ENCODE data around the gene BOLA1. TPM values are rescaled to one million over a fixed set of nuclear protein-coding genes. Genes with fewer than 3 reads are reported as not detected.
"Not testable (repeated sequence)": the region's sequence is repeated elsewhere in the genome, so short reads cannot be mapped to it uniquely, and the experiment has no call there.

The BOLA1 gene
- 10 to 100 TPM; 10.7 to 11.4 TPM for total RNA-seq
- long read RNA-seq, donor 1, partial matches to known transcripts: 0 of 4 reads
- long read RNA-seq, donor 1, other reads (novel, unspliced or antisense): 2 of 4 reads
- long read RNA-seq, donor 2, transcript BOLA1-202 (2 exons, 859 nt): major isoform, 8 of 11 reads
- long read RNA-seq, donor 2, partial matches to known transcripts: 2 of 11 reads
- long read RNA-seq, donor 2, other reads (novel, unspliced or antisense): 1 of 11 reads

GRCh38 chr1:149899460-149900284 lies at the start of gene BOLA1:
Gene BOLA1, plus strand, starts transcription at chr1:149899568. Its CDS starts 492 bp downstream, at chr1:149900060.
- intact Hi-C loops (cut with DNase I): no loop called here
- DNase-seq (ENCODE audit: low spot score): peak; percentile 98

DNA sequence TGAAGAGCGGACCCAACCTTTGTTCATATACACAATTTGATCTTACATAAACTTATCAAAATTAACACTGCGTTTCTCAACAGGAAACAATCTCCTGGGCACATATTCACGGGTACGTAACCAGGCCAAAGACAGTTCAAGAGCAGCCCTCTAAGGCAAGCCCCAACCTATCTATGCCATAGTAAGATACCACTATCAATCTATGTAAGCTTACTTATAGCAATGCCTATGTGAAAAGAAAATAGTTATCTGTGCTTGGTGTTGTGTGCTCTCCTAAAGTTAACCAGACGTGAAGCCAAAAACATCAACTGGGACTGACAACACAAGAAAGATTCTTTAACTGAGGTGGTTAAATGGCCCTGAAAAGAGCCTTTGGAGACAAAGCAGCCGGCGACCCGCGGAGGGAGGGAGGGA lies 49.4 kb upstream of the BOLA1 start:
- intact Hi-C loops (cut with DNase I): no loop called here
- DNase-seq (ENCODE audit: low spot score): no peak

DNA sequence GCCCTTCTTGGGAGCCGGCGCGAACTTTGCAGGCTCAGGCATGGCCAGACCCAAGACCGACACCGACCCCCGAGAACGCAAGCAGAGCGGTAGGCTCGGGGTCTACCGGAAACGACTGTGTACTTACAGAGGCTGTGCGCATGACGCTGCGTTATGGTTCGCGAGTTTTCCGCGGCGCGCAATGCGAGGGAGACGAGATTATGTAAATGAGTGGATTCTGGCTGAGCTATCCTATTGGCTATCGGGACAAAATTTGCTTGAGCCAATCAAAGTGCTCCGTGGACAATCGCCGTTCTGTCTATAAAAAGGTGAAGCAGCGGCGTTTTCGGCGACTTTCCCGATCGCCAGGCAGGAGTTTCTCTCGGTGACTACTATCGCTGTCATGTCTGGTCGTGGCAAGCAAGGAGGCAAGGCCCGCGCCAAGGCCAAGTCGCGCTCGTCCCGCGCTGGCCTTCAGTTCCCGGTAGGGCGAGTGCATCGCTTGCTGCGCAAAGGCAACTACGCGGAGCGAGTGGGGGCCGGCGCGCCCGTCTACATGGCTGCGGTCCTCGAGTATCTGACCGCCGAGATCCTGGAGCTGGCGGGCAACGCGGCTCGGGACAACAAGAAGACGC lies 48.5 kb upstream of the BOLA1 start:
- DNase-seq (ENCODE audit: low spot score); intact Hi-C loops (cut with DNase I): not testable (repeated sequence)

DNA sequence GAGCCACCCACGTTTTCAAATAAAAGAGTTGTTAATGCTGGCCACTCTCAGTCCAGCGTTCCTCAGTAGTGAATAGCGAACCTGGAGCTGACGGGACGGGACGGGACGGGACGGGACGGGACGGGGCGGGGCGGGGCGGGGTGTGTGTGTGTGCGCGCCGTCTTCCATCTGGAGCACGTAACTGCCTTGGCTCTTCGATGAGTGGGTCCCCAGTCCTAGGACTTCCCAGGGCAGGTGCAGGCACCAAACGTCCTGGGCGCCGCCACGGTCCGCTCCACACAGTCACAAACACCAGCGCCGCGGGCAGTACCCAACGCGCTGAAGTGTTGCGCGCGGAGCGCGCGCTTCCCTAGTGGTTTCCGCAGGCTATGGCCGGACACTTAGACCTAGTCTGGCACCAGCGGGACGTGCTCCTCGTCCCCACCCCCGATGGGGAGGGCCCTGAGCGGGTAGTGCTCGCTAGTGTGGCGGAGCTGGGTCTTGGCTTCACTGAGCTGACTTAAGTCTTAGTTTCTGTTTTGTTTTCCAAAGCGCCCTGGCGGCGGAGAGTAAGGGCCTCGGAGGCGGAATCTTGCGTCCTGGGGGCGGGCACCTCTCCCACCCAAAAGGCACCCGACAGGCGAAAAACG lies 47.7 kb upstream of the BOLA1 start:
- intact Hi-C loops (cut with DNase I); DNase-seq (ENCODE audit: low spot score): not testable (repeated sequence)

DNA sequence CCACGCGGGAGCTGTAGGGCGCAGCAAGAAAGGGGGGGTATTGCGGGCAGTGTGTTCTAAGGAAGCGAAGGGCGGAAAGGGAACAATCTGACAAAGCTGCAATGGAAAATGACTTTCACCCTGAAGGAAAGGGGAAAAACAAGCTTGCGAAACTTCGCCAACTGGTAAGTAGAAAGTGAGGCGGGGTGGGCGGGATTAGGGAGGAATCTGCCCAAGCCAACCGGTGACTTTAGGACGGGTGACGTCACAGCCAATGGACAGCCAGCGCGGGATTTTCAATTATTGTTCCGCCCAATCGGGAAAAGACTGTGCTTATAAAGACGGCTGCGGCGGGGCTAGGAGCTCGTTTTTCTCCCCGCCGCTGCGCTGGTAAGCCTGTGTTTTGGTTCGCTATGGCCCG lies 47.1 kb upstream of the BOLA1 start:
- intact Hi-C loops (cut with DNase I); DNase-seq (ENCODE audit: low spot score): not testable (repeated sequence)

DNA sequence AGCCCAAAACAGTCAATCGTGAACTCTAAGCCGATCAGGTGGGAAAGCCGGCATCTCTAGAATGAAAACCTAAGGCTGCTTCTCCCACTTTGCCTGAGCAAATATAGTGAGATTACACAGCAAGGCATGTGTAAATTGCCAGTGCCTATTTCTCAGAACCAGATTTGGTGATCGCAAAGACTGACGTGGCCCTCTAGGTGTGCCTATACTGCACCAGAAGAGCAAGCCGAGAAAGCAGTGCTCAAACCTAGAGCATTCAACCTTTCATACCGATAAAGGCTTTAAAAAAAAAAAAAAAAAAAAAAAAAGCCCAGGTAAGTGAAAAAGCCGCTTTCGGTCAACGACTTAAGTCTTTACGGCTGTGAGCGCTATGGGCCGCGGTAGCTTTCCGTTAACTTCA lies 39.1 kb upstream of the BOLA1 start:
- intact Hi-C loops (cut with DNase I): not testable (repeated sequence)

DNA sequence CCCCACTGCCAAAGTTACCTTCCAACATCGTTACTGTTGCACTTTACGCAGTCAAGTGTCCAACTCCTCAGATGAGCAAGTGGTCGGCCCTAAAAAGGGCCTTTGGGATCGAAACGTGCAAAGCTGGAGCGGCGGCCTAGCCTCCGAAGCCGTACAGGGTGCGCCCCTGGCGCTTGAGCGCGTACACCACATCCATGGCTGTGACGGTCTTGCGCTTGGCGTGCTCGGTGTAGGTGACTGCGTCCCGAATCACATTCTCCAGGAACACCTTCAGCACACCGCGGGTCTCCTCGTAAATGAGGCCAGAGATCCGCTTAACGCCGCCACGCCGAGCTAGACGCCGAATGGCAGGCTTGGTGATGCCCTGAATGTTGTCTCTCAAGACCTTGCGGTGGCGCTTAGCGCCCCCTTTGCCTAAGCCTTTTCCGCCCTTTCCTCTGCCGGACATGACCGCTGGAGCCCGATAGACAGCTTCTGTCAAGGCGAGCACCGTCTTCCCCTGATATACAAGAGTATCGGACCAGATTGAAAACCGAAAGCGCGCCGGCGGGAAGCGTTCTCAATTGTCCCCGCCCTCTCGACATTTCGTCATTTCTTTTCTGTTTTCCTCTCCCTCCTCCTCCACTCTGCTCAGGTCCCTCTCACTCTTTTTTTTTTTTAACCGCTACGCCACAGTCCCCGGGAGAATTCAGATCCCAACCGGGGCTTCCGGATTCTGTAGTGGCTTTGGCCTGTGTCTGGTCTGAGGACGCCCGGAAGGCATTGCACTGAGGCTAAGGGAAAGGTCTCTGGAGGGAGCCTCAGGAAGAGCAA lies 38.5 kb upstream of the BOLA1 start:
- DNase-seq (ENCODE audit: low spot score); intact Hi-C loops (cut with DNase I): not testable (repeated sequence)

More for the DNA sequence above, 39.1 kb upstream of the BOLA1 start:
- not testable (repeated sequence) for DNase-seq (ENCODE audit: low spot score)

- intact Hi-C loops (cut with DNase I); DNase-seq (ENCODE audit: low spot score): not testable (repeated sequence)
These were observed 37.8 kb upstream of the BOLA1 start for GRCh38 chr1:149861497-149862054.

DNA sequence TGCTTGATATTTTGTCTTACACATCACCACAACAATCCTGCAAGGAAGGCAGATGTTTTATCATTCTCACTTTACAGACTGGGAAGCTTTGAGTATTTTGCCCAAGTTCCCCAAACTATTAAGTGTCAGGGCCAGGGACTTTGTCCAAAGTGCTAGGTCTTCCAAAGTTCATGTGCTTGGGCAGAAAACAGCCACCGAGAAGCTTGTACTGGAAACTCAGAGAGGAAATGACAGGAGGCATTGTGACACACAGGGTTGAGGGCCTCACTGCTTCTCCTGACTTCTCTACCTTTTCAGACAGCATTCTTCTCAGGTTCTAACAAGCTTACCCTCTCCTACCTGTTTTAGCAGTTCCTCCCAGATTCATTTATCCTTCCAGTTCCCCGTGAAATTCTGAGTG lies 32.5 kb upstream of the BOLA1 start:
- intact Hi-C loops (cut with DNase I); DNase-seq (ENCODE audit: low spot score): not testable (repeated sequence)

DNA sequence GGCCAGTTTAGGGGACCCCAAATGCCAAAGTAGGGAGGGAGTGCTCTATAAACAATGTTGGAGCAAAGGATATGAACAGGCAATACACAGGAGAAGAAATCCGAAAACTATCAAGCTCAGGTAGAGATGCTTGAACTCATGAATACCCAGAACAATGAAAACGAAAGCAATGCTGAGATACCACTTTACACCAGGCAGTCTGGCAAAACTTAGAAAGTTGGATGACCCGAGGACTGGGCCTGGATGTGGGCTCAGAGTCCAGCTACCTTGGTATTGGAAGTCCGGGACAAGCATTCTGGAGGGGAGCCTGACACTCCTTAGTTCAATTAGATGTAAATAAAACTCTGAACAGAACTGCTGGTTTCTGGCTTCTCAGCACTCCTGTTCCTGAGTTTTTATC lies 26.3 kb upstream of the BOLA1 start:
- intact Hi-C loops (cut with DNase I); DNase-seq (ENCODE audit: low spot score): not testable (repeated sequence)

DNA sequence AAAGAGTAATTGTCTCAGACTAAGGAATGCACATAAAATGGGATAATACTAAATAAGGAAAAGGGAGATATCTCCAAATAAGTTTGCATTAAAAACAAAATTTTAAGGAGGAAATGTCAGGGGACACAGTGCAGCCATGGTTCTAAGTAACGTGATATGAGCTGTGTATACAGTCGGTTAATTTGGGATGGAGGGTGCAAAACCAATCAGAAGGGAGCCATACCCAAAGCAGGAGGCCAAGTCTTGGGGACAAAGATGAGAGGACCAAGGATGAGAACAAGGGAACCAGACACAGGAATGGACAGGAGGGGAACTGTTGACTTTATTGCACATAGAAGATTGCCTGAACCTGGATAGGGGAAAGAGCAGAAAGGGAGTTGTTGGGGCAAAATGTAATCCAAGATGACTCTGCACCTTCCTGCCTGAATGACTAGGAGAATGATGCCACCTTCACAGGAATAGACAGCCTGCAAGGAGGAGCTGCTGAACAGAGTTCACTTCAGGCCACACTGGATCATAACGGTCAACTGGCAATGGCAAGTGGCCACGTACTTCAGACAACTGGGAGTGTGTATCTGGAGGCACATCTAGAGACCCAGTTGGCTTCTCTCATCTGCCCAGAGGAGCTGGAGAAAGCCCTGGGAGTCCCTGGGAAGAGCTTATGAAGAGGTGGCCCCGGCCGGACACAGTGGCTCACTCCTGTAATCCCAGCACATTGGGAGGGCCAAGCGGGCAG lies 22.0 kb upstream of the BOLA1 start:
- DNase-seq (ENCODE audit: low spot score): no peak
- intact Hi-C loops (cut with DNase I): no loop called here

DNA sequence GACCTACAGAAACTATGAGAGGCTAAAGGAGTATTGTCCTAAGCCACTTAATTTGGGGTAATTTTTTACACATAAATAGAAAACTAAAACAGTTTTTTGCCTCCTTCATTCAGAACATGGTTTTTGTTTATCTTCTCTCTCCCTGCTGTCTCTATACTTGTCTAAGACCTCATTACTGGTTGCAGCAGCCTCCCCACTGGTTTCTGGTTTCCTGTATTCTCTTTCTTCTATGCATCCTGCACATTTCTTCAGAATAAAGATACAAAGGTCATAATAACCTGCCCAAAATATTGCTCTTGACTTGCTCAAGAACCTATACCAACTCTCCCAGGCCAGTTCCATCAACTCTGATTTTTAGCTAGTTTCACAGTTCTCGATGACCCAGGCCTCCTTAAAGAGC lies 19.8 kb upstream of the BOLA1 start:
- no peak for DNase-seq (ENCODE audit: low spot score)
- intact Hi-C loops (cut with DNase I): no loop called here

- DNase-seq (ENCODE audit: low spot score): no peak
- intact Hi-C loops (cut with DNase I): no loop called here
These were observed 17.5 kb upstream of the BOLA1 start for GRCh38 chr1:149881876-149882275.

GRCh38 chr1:149883598-149884247 lies 15.6 kb upstream of the BOLA1 start:
- intact Hi-C loops (cut with DNase I): no loop called here

GRCh38 chr1:149884433-149885338 lies 14.7 kb upstream of the BOLA1 start:
- DNase-seq (ENCODE audit: low spot score): no peak
- intact Hi-C loops (cut with DNase I): no loop called here

More at GRCh38 chr1:149883598-149884247, 15.6 kb upstream of the BOLA1 start:
- DNase-seq (ENCODE audit: low spot score): no peak

- DNase-seq (ENCODE audit: low spot score): peak; percentile 97
- intact Hi-C loops (cut with DNase I): no loop called here
These were observed 13.8 kb upstream of the BOLA1 start for GRCh38 chr1:149885339-149886120.
